PC-3 (cell line): Measurements from ENCODE around the gene CEP89.

Experiments used
- CTCF ChIP-seq: fragments of 300-600 bp; sonication (generic); conservative IDR thresholded peaks from 2 replicates; pipeline ENCODE4 v1.5.1; 2017; ENCODE audit warnings: antibody characterized with exemption, low read depth, mild to moderate bottlenecking, low read length
- EZH2 ChIP-seq: fragments of 300-600 bp; sonication (generic); IDR thresholded peaks from one replicate; pipeline ENCODE4 v1.6.1; 2017; ENCODE audit warnings: antibody characterized with exemption, mild to moderate bottlenecking, low read length; ENCODE audit not compliant: unreplicated experiment
- EZH2phosphoT487 ChIP-seq: fragments of 300-600 bp; sonication (generic); IDR thresholded peaks from 2 replicates; pipeline ENCODE4 v1.6.1; 2018; ENCODE audit warnings: mild to moderate bottlenecking, antibody characterized with exemption, low read length, borderline replicate concordance

GRCh38 chr19:32876919-32877285, 94.9 kb downstream of the CEP89 start:
- no peak for TF ChIP-seq CTCF
- no peak for TF ChIP-seq EZH2
- no peak for TF ChIP-seq EZH2phosphoT487
